ENCODE measurements around the gene SOCS3.

Gene SOCS3

GRCh38 chr17:78366109-78366848 is 6.4 kb upstream of the SOCS3 start:
- TF ChIP-seq FOXP2 (optimal IDR thresholded peaks at IDR 0.05; ENCODE audit: borderline replicate concordance, extremely low read depth, extremely low read length, insufficient read depth), result no peak
- TF ChIP-seq TAF1 (IDR thresholded peaks at IDR 0.05; ENCODE audit: borderline replicate concordance, insufficient read depth, low read length), result no peak
- TF ChIP-seq SIN3A (IDR thresholded peaks at IDR 0.05; ENCODE audit: borderline replicate concordance, insufficient read depth, low read length), result no peak
- no peak for TF ChIP-seq POLR2AphosphoS5 (IDR thresholded peaks at IDR 0.05; ENCODE audit: low read depth, low read length)
- no peak for TF ChIP-seq REST (IDR thresholded peaks at IDR 0.05; ENCODE audit: insufficient read depth in 1 of 2, low read depth in 2 of 2, low read length in 2 of 2)

GRCh38 chr17:78365561-78366108 is 5.8 kb upstream of the SOCS3 start:
- TF ChIP-seq TAF1 (IDR thresholded peaks at IDR 0.05; ENCODE audit: borderline replicate concordance, insufficient read depth, low read length) (no peak), REST (IDR thresholded peaks at IDR 0.05; ENCODE audit: insufficient read depth in 1 of 2, low read depth in 2 of 2, low read length in 2 of 2) (no peak)

- TF ChIP-seq POLR2AphosphoS5 (IDR thresholded peaks at IDR 0.05; ENCODE audit: low read depth, low read length), result no peak
- TF ChIP-seq FOXP2 (optimal IDR thresholded peaks at IDR 0.05; ENCODE audit: borderline replicate concordance, extremely low read depth, extremely low read length, insufficient read depth), result no peak
- no peak for TF ChIP-seq SIN3A (IDR thresholded peaks at IDR 0.05; ENCODE audit: borderline replicate concordance, insufficient read depth, low read length)
- no peak for TF ChIP-seq REST (IDR thresholded peaks at IDR 0.05; ENCODE audit: insufficient read depth in 1 of 2, low read depth in 2 of 2, low read length in 2 of 2)
- no peak for TF ChIP-seq TAF1 (IDR thresholded peaks at IDR 0.05; ENCODE audit: borderline replicate concordance, insufficient read depth, low read length)
Observed at GRCh38 chr17:78364436-78365281, 4.8 kb upstream of the SOCS3 start.

DNA sequence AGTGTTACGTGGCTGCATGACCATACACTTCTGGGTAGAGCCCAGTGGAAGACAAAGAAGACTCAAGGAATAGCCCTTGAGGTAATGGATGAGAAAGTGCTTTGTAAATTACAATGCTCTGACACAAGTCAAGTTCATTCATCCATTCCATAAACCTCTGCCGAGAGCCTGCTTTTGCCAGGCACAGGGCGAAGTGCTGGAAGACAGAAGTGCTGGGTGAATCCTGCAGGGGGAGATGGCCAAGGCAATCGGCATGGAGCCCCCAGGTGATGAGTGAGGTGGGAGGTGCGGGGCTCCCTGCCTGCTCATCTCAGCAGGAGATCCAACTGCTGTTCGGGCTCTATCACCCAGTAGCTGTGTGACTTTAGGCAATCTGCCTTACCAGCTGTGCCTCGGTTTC is 2.8 kb upstream of the SOCS3 start:
- no peak for TF ChIP-seq POLR2AphosphoS5 (IDR thresholded peaks at IDR 0.05; ENCODE audit: low read depth, low read length)
- no peak for TF ChIP-seq REST (IDR thresholded peaks at IDR 0.05; ENCODE audit: insufficient read depth in 1 of 2, low read depth in 2 of 2, low read length in 2 of 2)
- TF ChIP-seq FOXP2 (optimal IDR thresholded peaks at IDR 0.05; ENCODE audit: borderline replicate concordance, extremely low read depth, extremely low read length, insufficient read depth), result no peak
- TF ChIP-seq TAF1 (IDR thresholded peaks at IDR 0.05; ENCODE audit: borderline replicate concordance, insufficient read depth, low read length), result no peak
- TF ChIP-seq SIN3A (IDR thresholded peaks at IDR 0.05; ENCODE audit: borderline replicate concordance, insufficient read depth, low read length), result no peak

All from PFSK-1 (cell line).